Endothelial cell (in vitro differentiated cells): Measurements from ENCODE around the gene NES. TPM values are rescaled to one million over a fixed set of nuclear protein-coding genes. Genes with fewer than 3 reads are reported as not detected.
A peak's percentile ranks its signal among the peaks of the same experiment; 100 is the strongest.

Experiments used
- DNase-seq: peaks from one replicate; pipeline ENCODE4 v3.0.0; 2021; ENCODE audit warnings: low spot score
- H3K27ac Mint-ChIP-seq: one replicate; pipeline ENCODE4 v1.8.0; 2021; ENCODE audit warnings: mixed read lengths, inconsistent platforms; ENCODE audit not compliant: unreplicated experiment
- H3K27me3 Mint-ChIP-seq: one replicate; pipeline ENCODE4 v1.8.0; 2021; ENCODE audit warnings: mild to moderate bottlenecking, moderate library complexity, mixed read lengths, inconsistent platforms; ENCODE audit not compliant: unreplicated experiment
- H3K36me3 Mint-ChIP-seq: one replicate; pipeline ENCODE4 v1.8.0; 2021; ENCODE audit warnings: mild to moderate bottlenecking, low read depth, mixed read lengths, inconsistent platforms; ENCODE audit not compliant: unreplicated experiment
- H3K4me1 Mint-ChIP-seq: one replicate; pipeline ENCODE4 v1.8.0; 2021; ENCODE audit warnings: mild to moderate bottlenecking, mixed read lengths, inconsistent platforms; ENCODE audit not compliant: unreplicated experiment
- H3K4me3 Mint-ChIP-seq: one replicate; pipeline ENCODE4 v1.8.0; 2021; ENCODE audit warnings: mild to moderate bottlenecking, mixed read lengths, inconsistent platforms; ENCODE audit not compliant: unreplicated experiment
- H3K9me3 Mint-ChIP-seq: one replicate; pipeline ENCODE4 v1.8.0; 2021; ENCODE audit warnings: mixed read lengths, inconsistent platforms; ENCODE audit not compliant: unreplicated experiment
- CTCF ChIP-seq: fragments of 200-600 bp; sonication (generic); IDR thresholded peaks from one replicate; pipeline ENCODE4 v1.5.0; 2021; ENCODE audit warnings: antibody characterized with exemption; ENCODE audit not compliant: unreplicated experiment
- total RNA-seq: library from RNA; stranded (reverse); fragmentation: NEBNext Ultra II Directional; extraction: Animal tissue kit (Norgen Biotek cat#: 25700); gene quantifications from one replicate; pipeline ENCODE4 v1.2.1, GENCODE V29; 2021; ENCODE audit not compliant: unreplicated experiment

Gene NES
- total RNA-seq, 1 donor from 2014 or later = 111 TPM

DNA sequence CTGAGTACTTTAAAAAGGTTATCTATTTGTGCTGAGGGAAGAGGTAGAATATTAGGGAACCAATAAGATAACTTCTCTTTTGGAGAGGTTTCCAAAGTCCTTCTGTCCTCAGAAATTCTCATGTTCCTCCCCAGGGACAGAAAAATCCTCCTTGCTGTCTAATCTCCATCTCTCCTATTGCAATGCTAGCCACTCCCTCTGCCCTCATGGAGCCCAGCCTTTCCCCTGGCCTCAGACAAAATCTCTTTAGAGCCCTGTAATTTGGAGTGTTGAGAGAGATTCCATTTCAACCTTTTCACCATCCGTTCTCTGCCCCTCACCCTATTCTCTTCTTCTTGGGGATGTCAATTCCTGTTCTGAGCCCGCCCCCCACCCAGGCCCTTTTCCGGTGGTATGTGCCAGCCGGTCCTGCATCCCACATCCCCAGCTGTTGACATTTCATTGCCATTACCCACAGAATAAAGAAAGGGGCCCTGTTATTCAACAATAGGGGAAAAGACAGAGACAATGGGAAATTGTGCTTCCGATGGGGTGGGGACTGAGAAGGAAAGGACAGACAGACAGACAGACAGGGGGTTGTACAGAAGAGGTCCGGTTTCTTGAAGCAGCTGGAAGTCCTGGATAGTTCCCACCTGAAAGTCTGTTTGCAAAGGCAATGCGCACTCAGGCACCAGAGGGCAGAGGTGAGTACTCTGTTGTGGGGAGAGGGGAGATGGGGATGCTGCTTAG, 58.2 kb downstream of the NES start, which contains the start of gene HAPLN2:
HAPLN2 (plus strand) TSS at position 563 of the 729 bp plus-strand sequence. CDS start 4,076 bp downstream, outside the sequence.
- no peak for TF ChIP-seq CTCF
- Mint-ChIP-seq H3K36me3 (peaks cover 5% of the 10 kb centered on the region), H3K9me3 (no peaks in the 10 kb centered on the region), H3K4me1 (peaks cover 26% of the 10 kb centered on the region), H3K27ac (no peak within 1 kb of the TSS), H3K27me3 (peaks cover 9% of the 10 kb centered on the region), H3K4me3 (no peak within 1 kb of the TSS)
- peak; percentile 73 for DNase-seq

Other genes starting within 250 kb of the NES start
- 45.2 TPM for gene MEF2D, start 176.6 kb downstream of the NES start, total RNA-seq
- gene IQGAP3, start 104.8 kb downstream of the NES start, total RNA-seq = 13.1 TPM
- not detected for gene TTC24, start 97.7 kb downstream of the NES start, total RNA-seq
- gene NAXE, start 85.6 kb downstream of the NES start, total RNA-seq = 190 TPM
- 18.6 TPM for gene GPATCH4, start 75.9 kb downstream of the NES start, total RNA-seq
- 1.3 TPM for gene HAPLN2, start 58.0 kb downstream of the NES start, total RNA-seq
- 0.46 TPM for gene BCAN, start 35.3 kb downstream of the NES start, total RNA-seq
- 9.5 TPM for gene CRABP2, start 28.2 kb upstream of the NES start, total RNA-seq
- 19.3 TPM for gene METTL25B, start 51.1 kb upstream of the NES start, total RNA-seq
- 33.4 TPM for gene ISG20L2, start 51.4 kb upstream of the NES start, total RNA-seq
- gene MRPL24, start 63.7 kb upstream of the NES start, total RNA-seq = 26.7 TPM
- gene HDGF, start 74.3 kb upstream of the NES start, total RNA-seq = 175 TPM
- 91.9 TPM for gene PRCC, start 90.1 kb upstream of the NES start, total RNA-seq
- not detected for gene SH2D2A, start 139.4 kb upstream of the NES start, total RNA-seq
- gene INSRR, start 181.7 kb upstream of the NES start, total RNA-seq = not detected
- gene NTRK1, start 183.5 kb upstream of the NES start, total RNA-seq = 0.23 TPM
- gene PEAR1, start 216.3 kb upstream of the NES start, total RNA-seq = 50.7 TPM
- 0.95 TPM for gene LRRC71, start 243.2 kb upstream of the NES start, total RNA-seq